Spinal cord (tissue), 10 donors: ENCODE results near the gene TAMALIN. TPM values are rescaled to one million over a fixed set of nuclear protein-coding genes. Genes with fewer than 3 reads are reported as not detected.

ENCODE experiments used
- DNase-seq, 6 donors: peaks; one replicate each; pipeline versions ENCODE4 v3.0.0 to v3.0.0-alpha.2; 2013 to 2015; ENCODE audit warnings: low spot score in 6 of 6, low read depth in 4 of 6
- H3K27ac ChIP-seq: one replicate; pipeline ENCODE4 v1.5.1; 2013; ENCODE audit warnings: low read depth, low read length, control low read depth
- H3K27me3 ChIP-seq: one replicate; pipeline ENCODE4 v1.6.1; 2013; ENCODE audit warnings: low read length; ENCODE audit not compliant: control insufficient read depth, insufficient read depth
- H3K36me3 ChIP-seq: one replicate; pipeline ENCODE4 v1.6.1; 2013; ENCODE audit warnings: low read length; ENCODE audit not compliant: control insufficient read depth, insufficient read depth
- H3K4me1 ChIP-seq: one replicate; pipeline ENCODE4 v1.6.1; 2013; ENCODE audit warnings: low read length; ENCODE audit not compliant: control insufficient read depth, insufficient read depth
- H3K4me3 ChIP-seq: one replicate; pipeline ENCODE4 v1.5.1; 2013; ENCODE audit warnings: low read depth, low read length, control low read depth
- H3K9me3 ChIP-seq: one replicate; pipeline ENCODE4 v1.6.1; 2013; ENCODE audit warnings: low read length; ENCODE audit not compliant: control insufficient read depth, insufficient read depth
- WGBS: methylation state at CpG from one replicate; pipeline ENCODE4 v1.1.5; 2013; ENCODE audit warnings: missing lambda C conversion rate; ENCODE audit not compliant: insufficient coverage; 5-methylcytosine and 5-hydroxymethylcytosine counted together
- polyA plus RNA-seq, 2 donors: library from polyadenylated mRNA; unstranded; fragments of 120-200 nt; gene quantifications; one replicate each; pipeline ENCODE4 v1.2.1, GENCODE V29; 2013; ENCODE audit not compliant: insufficient read length in 2 of 2
- total RNA-seq, 2 donors: library from RNA; depleted of rRNA in 1 of 2; stranded (reverse); fragments of 120-200 nt in 1 of 2; fragments of >200 nt in 1 of 2; gene quantifications; one replicate each; pipeline versions ENCODE4 v1.2.3 to v1.2.4, GENCODE V29; 2013 to 2014
- donor health status: healthy.

TAMALIN gene
- total and polyA plus RNA-seq, 4 donors: 6.6 to 27.1 (median 17.1) TPM

- Histone ChIP-seq H3K27me3 (peaks cover 21% of the 10 kb centered on the region), H3K4me1 (peaks cover 27% of the 10 kb centered on the region), H3K27ac (no peak overlapping the region), H3K36me3 (peaks cover 9% of the 10 kb centered on the region), H3K4me3 (no peak overlapping the region), H3K9me3 (no peaks in the 10 kb centered on the region)
- 83% methylated on average over 8 of the region's 8 CpGs for WGBS
- no peak for DNase-seq
These were observed 3.7 kb upstream of the TAMALIN start for GRCh38 chr12:52003016-52003550.

GRCh38 chr12:52003591-52003990 lies 3.2 kb upstream of the TAMALIN start:
- Histone ChIP-seq H3K4me3 (no peak overlapping the region), H3K36me3 (peaks cover 9% of the 10 kb centered on the region), H3K4me1 (peaks cover 29% of the 10 kb centered on the region), H3K27ac (no peak overlapping the region), H3K27me3 (peaks cover 21% of the 10 kb centered on the region), H3K9me3 (no peaks in the 10 kb centered on the region)
- no peak for DNase-seq
- 75% methylated on average over 5 of the region's 6 CpGs for WGBS

GRCh38 chr12:52004042-52004648 lies 2.6 kb upstream of the TAMALIN start:
- Histone ChIP-seq H3K4me3 (no peak overlapping the region), H3K27ac (no peak overlapping the region), H3K36me3 (peaks cover 10% of the 10 kb centered on the region), H3K27me3 (peaks cover 21% of the 10 kb centered on the region), H3K4me1 (peaks cover 35% of the 10 kb centered on the region), H3K9me3 (no peaks in the 10 kb centered on the region)
- 100% methylated on average over 1 of the region's 5 CpGs for WGBS
- peak in 2 of 6 donors; percentile 39 to 63 for DNase-seq

GRCh38 chr12:52005218-52005902 lies 1.4 kb upstream of the TAMALIN start:
- no peak for DNase-seq
- Histone ChIP-seq H3K36me3 (peaks cover 14% of the 10 kb centered on the region), H3K4me3 (no peak overlapping the region), H3K4me1 (peaks cover 47% of the 10 kb centered on the region), H3K9me3 (no peaks in the 10 kb centered on the region), H3K27ac (no peak overlapping the region), H3K27me3 (peaks cover 21% of the 10 kb centered on the region)
- 77% methylated on average over 8 of the region's 10 CpGs for WGBS

- H3K27ac ChIP-seq: no peak overlapping the region
- peak overlapping the region; percentile 12 for H3K4me3 ChIP-seq
- DNase-seq: peak in 1 of 6 donors; percentile 38
- H3K36me3 ChIP-seq: peaks cover 8% of the 10 kb centered on the region
- peaks cover 21% of the 10 kb centered on the region for H3K27me3 ChIP-seq
- 18% methylated on average over 27 of the region's 28 CpGs for WGBS
- no peaks in the 10 kb centered on the region for H3K9me3 ChIP-seq
- H3K4me1 ChIP-seq: peaks cover 55% of the 10 kb centered on the region
These were observed 643 bp upstream of the TAMALIN start for GRCh38 chr12:52005903-52006703.

- peak overlapping the region; percentile 64 for H3K4me3 ChIP-seq
- H3K9me3 ChIP-seq: no peaks in the 10 kb centered on the region
- peak overlapping the region; percentile 70 for H3K27ac ChIP-seq
- WGBS: 16% methylated on average over 72 of the region's 72 CpGs
- DNase-seq: no peak
- H3K4me1 ChIP-seq: peaks cover 64% of the 10 kb centered on the region
- peaks cover 21% of the 10 kb centered on the region for H3K27me3 ChIP-seq
- H3K36me3 ChIP-seq: peaks cover 8% of the 10 kb centered on the region
These were observed 594 bp downstream of the TAMALIN start for GRCh38 chr12:52007158-52007921.

- WGBS: 17% methylated on average over 1 of the region's 5 CpGs
- H3K9me3 ChIP-seq: no peaks in the 10 kb centered on the region
- H3K4me1 ChIP-seq: peaks cover 64% of the 10 kb centered on the region
- H3K4me3 ChIP-seq: peak overlapping the region; percentile 64
- DNase-seq: no peak
- peak overlapping the region; percentile 87 for H3K27ac ChIP-seq
- H3K36me3 ChIP-seq: peaks cover 5% of the 10 kb centered on the region
- peaks cover 21% of the 10 kb centered on the region for H3K27me3 ChIP-seq
These were observed 1.3 kb downstream of the TAMALIN start for GRCh38 chr12:52007982-52008510.

GRCh38 chr12:52009081-52009751 lies 2.5 kb downstream of the TAMALIN start:
- WGBS: 66% methylated on average over 6 of the region's 10 CpGs
- no peak for DNase-seq
- H3K27ac ChIP-seq: peak overlapping the region; percentile 87
- H3K4me3 ChIP-seq: peak overlapping the region; percentile 9
- H3K9me3 ChIP-seq: no peaks in the 10 kb centered on the region
- peaks cover 60% of the 10 kb centered on the region for H3K4me1 ChIP-seq
- H3K36me3 ChIP-seq: peaks cover 4% of the 10 kb centered on the region
- H3K27me3 ChIP-seq: peaks cover 21% of the 10 kb centered on the region
